Measurements from ENCODE around the gene ABCA4. TPM values are rescaled to one million over a fixed set of nuclear protein-coding genes. Genes with fewer than 3 reads are reported as not detected.

The ABCA4 gene
- total RNA-seq, 6 donors from 2014 or later = under 0.01 to 1.3 (median 0.53) TPM

DNA sequence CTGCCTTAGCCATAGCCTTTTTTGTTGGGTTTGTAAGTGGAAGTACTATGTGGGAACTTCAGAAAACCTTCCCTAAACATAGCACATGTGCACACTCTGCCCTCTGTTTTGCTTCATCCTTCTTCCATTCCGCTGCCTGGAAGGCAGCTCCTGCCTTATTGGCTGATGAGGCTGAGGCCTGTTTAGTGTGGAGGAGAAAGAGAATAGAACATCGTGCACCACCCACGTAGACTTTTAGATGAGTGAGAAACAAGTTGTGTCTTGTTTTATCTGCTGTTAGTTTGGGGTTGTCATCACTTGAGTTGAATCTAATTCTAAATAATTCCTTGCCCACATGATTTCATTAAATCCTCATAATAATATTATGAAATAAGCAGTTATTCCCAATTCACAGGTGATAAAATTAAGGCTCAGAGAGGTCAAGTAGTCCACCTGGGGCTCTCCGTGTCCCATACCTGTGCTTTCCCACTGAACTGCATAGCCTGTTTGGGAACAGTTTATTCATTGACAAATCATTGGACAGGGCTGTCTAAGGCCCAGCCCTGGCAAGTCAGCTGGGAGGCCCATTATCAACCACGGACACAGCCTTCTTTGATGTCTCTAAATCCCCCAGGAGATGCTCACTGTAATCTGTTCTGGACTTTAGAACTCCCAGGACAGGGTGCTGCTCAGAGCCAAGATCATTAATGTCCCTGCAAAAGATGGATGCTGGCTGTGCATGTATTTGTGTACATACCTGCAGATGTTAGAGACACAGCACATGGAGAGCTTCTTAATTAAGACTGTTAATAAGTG, 93.0 kb downstream of the ABCA4 start:
- H3K27ac ChIP-seq = no peak overlapping the region
- H3K27me3 ChIP-seq = no peaks in the 10 kb centered on the region
- H3K4me1 ChIP-seq = peaks cover 5 to 13% (median 8%) of the 10 kb centered on the region in 4 donors
- no peak overlapping the region for H3K4me3 ChIP-seq
- no peaks in the 10 kb centered on the region for H3K9me3 ChIP-seq
- no peak for DNase-seq
- TF ChIP-seq POLR2A (IDR thresholded peaks at IDR 0.05) = no peak
- no peak for TF ChIP-seq POLR2AphosphoS5 (IDR thresholded peaks at IDR 0.05)
- no peak for TF ChIP-seq EP300 (IDR thresholded peaks at IDR 0.05)
- TF ChIP-seq, protein P1, sequence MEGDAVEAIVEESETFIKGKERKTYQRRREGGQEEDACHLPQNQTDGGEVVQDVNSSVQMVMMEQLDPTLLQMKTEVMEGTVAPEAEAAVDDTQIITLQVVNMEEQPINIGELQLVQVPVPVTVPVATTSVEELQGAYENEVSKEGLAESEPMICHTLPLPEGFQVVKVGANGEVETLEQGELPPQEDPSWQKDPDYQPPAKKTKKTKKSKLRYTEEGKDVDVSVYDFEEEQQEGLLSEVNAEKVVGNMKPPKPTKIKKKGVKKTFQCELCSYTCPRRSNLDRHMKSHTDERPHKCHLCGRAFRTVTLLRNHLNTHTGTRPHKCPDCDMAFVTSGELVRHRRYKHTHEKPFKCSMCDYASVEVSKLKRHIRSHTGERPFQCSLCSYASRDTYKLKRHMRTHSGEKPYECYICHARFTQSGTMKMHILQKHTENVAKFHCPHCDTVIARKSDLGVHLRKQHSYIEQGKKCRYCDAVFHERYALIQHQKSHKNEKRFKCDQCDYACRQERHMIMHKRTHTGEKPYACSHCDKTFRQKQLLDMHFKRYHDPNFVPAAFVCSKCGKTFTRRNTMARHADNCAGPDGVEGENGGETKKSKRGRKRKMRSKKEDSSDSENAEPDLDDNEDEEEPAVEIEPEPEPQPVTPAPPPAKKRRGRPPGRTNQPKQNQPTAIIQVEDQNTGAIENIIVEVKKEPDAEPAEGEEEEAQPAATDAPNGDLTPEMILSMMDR (IDR thresholded peaks at IDR 0.05) = no peak
- no peaks in the 10 kb centered on the region for H3K36me3 ChIP-seq
- WGBS, 2 donors = 81 to 86% methylated on average over 5 of the region's 5 CpGs
- no peak for ATAC-seq (ENCODE audit: low FRiP score in 2 of 2)

DNA sequence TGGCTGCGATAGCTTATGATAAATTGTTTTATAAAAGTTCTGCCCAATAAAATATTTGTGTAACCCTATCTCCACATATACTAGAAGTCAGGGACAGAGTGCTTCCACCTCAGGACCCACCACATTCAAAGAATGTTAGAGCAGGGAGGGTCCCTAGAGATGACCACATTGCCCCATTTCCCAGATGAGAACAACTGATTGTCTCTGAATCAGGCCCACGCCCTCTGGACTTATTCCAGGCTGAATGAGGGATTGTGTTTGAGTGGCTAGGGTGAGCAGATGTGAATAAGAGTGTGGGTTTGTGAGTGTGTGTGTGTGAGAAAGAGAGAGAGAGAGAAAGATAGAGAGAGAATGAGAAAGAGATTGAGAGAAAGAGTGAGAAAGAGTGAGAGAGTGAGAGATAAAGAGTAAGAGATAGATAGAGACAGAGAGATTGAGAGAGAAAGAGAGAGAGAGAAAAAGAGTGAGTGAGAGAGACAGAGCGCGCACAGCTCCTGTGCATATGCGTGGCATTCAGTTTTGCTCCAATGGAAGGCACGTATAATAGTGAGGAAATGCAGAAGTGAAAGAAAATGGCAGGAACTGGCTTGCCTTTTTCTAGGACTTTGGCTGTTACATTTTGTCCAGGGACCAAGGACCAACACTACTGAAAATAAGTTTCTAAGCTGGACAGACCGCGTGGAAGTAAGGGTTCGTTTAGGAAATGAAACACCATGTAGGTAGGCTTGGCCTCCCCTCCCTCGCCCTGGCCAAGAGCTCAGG, 94.1 kb downstream of the ABCA4 start:
- Histone ChIP-seq H3K27ac (no peak overlapping the region), H3K27me3 (no peaks in the 10 kb centered on the region), H3K4me1 (peaks cover 9 to 19% (median 15%) of the 10 kb centered on the region in 4 donors), H3K36me3 (no peaks in the 10 kb centered on the region), H3K9me3 (no peaks in the 10 kb centered on the region), H3K4me3 (no peak overlapping the region)
- WGBS, 2 donors = 81 to 90% methylated on average over 10 of the region's 10 CpGs
- TF ChIP-seq POLR2AphosphoS5 (IDR thresholded peaks at IDR 0.05) (no peak), EP300 (IDR thresholded peaks at IDR 0.05) (no peak), POLR2A (IDR thresholded peaks at IDR 0.05) (no peak)
- TF ChIP-seq, protein P1 (IDR thresholded peaks at IDR 0.05) = no peak
- no peak for DNase-seq
- ATAC-seq (ENCODE audit: low FRiP score in 2 of 2) = no peak

DNA sequence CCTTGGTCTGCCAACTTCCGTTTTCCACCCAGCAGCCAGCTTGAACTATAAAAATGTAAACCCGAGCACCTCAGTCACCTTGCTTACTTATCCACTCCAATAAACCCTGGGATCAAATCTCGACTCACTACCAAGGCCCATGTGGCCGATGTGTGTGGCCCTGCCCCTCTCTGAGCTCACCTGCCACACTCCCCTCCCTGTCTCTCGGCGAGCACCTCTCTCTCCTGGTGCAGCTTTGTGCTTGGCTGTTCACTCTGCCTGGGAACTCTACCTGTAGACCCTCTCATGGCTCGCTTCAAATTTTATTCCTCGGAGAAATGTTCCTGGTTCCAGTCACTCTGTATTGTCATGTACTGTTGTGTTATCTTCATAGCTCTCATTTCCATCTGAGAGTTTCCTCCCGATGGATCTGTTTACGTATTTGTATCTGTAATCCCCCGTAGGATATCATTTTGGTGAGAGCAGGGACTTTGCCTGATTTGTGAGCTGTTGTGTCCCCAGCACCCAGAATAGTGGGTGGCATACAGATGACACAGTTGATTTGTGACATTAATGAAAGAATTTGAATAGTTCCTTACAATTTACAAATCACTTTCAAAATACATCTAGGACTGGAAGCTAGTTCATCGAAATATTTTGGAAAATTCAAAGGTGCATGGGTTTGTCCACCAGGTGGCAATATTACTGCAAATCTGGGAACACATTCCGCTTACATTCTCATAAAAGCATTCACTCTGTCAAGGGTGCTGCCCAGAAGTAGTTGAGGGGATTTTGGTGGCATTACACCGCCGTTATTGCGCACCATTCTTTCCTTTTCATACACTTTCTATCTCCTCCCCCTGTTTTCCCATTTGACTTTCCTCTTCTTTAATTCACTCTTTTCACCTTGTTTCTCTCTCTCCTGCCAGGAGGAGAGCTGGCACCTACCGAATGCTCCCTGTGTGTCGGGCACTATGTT, 95.3 kb downstream of the ABCA4 start:
- Histone ChIP-seq H3K4me3 (peak overlapping the region in 1 of 4 donors; percentile 26), H3K36me3 (no peaks in the 10 kb centered on the region), H3K9me3 (no peaks in the 10 kb centered on the region), H3K27me3 (no peaks in the 10 kb centered on the region), H3K4me1 (peaks cover 9 to 30% (median 20%) of the 10 kb centered on the region in 4 donors), H3K27ac (no peak overlapping the region)
- ATAC-seq (ENCODE audit: low FRiP score in 2 of 2) (peak in 1 of 2 donors; percentile 69), DNase-seq (no peak)
- TF ChIP-seq, protein P1 (IDR thresholded peaks at IDR 0.05) = peak; percentile 46 to 86 (median 78)
- TF ChIP-seq POLR2AphosphoS5 (IDR thresholded peaks at IDR 0.05) = no peak
- 52 to 59% methylated on average over 18 of the region's 18 CpGs for WGBS, 2 donors

DNA sequence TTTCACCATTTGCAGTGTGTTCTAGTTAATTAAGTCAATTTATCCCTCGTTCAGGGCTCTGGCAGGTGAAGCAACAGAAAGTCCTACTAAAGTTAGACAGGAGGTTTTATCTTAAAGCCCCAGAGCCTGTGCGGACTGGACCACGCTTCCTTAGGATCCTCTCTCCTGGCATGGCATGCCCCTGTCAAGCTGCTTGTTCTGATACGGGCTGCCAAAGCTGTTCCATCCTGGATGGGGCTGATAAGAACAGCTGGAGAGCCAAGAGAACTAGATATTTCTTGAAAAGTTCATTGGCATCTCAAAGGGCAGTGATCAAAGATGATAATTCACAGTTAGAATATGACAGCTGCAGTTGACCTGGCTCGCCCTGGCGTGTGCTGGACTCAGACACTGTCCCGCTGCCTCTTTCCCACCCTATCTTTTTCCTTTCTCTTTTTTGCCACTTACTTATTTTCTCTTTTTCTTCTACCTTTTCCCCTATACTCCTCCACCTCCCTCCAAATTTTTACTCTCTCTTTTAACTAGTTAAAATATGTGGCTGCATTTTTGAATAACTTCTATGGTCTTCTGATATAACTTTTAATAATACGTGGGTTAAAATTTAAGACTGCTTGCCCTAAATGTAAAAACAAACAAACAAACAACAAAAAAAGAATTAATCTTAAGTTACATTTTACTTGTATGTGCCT, 96.7 kb downstream of the ABCA4 start:
- Histone ChIP-seq H3K4me3 (no peak overlapping the region), H3K27ac (no peak overlapping the region), H3K9me3 (no peaks in the 10 kb centered on the region), H3K4me1 (peaks cover 9 to 35% (median 20%) of the 10 kb centered on the region in 4 donors), H3K27me3 (no peaks in the 10 kb centered on the region), H3K36me3 (no peaks in the 10 kb centered on the region)
- TF ChIP-seq POLR2AphosphoS5 (IDR thresholded peaks at IDR 0.05) = no peak
- TF ChIP-seq EP300 (IDR thresholded peaks at IDR 0.05) = no peak
- TF ChIP-seq POLR2A (IDR thresholded peaks at IDR 0.05) = no peak
- TF ChIP-seq, protein P1 (IDR thresholded peaks at IDR 0.05) = no peak
- ATAC-seq (ENCODE audit: low FRiP score in 2 of 2) (no peak), DNase-seq (no peak)
- WGBS, 2 donors = 88 to 90% methylated on average over 8 of the region's 8 CpGs
